Liver (tissue), 9 donors: ENCODE measurements around the gene LCORL. TPM values are rescaled to one million over a fixed set of nuclear protein-coding genes. Genes with fewer than 3 reads are reported as not detected.
A peak's percentile ranks its signal among the peaks of the same experiment; 100 is the strongest.

Experiments
- DNase-seq: peaks from one replicate; pipeline ENCODE4 v3.0.0-alpha.2; 2017; ENCODE audit warnings: low spot score
- H3K27ac ChIP-seq, 2 donors: one replicate each; pipeline ENCODE4 v1.7.0; 2013; ENCODE audit warnings: inconsistent platforms in 2 of 2, low read length in 2 of 2, control low read depth in 1 of 2, low read depth in 1 of 2, mild to moderate bottlenecking in 1 of 2
- H3K27me3 ChIP-seq, 4 donors: one replicate each; pipeline versions ENCODE4 v1.6.1 to v1.7.0; 2013; ENCODE audit warnings: low read length in 3 of 4, inconsistent platforms in 1 of 4, mild to moderate bottlenecking in 1 of 4, moderate library complexity in 1 of 4; ENCODE audit not compliant: control insufficient read depth in 4 of 4, insufficient read depth in 4 of 4
- H3K36me3 ChIP-seq, 4 donors: one replicate each; pipeline versions ENCODE4 v1.6.1 to v1.7.0; 2013; ENCODE audit warnings: low read length in 3 of 4, mild to moderate bottlenecking in 3 of 4, low read depth in 1 of 4, moderate library complexity in 1 of 4; ENCODE audit not compliant: control insufficient read depth in 4 of 4, insufficient read depth in 3 of 4
- H3K4me1 ChIP-seq, 4 donors: one replicate each; pipeline versions ENCODE4 v1.6.1 to v1.7.0; 2013; ENCODE audit warnings: low read length in 3 of 4, mild to moderate bottlenecking in 3 of 4, moderate library complexity in 1 of 4; ENCODE audit not compliant: control insufficient read depth in 4 of 4, insufficient read depth in 4 of 4
- H3K4me3 ChIP-seq, 3 donors: one replicate each; pipeline versions ENCODE4 v1.6.1 to v1.7.0; 2013; ENCODE audit warnings: low read length in 3 of 3, control low read depth in 1 of 3, low read depth in 1 of 3, mild to moderate bottlenecking in 1 of 3
- H3K9ac ChIP-seq, 2 donors: one replicate each; pipeline ENCODE4 v1.7.0; 2013; ENCODE audit warnings: low read length in 2 of 2, mild to moderate bottlenecking in 2 of 2, moderate library complexity in 2 of 2, control low read depth in 1 of 2, low read depth in 1 of 2
- H3K9me3 ChIP-seq, 4 donors: one replicate each; pipeline versions ENCODE4 v1.6.1 to v1.7.0; 2013; ENCODE audit warnings: low read length in 3 of 4; ENCODE audit not compliant: control insufficient read depth in 4 of 4
- FOXA1 ChIP-seq: IDR thresholded peaks from 2 replicates; pipeline ENCODE4 v1.6.1; 2016; ENCODE audit warnings: antibody characterized with exemption
- FOXA2 ChIP-seq: IDR thresholded peaks from 2 replicates; pipeline ENCODE4 v1.6.1; 2016; ENCODE audit warnings: antibody characterized with exemption
- HNF4A ChIP-seq, 2 donors: conservative IDR thresholded peaks; 2 replicates each; pipeline ENCODE4 v1.6.1; 2016; ENCODE audit warnings: antibody characterized with exemption in 2 of 2, mild to moderate bottlenecking in 2 of 2
- JUND ChIP-seq, 2 donors: IDR thresholded peaks; 2 replicates each; pipeline ENCODE4 v1.6.1; 2016; ENCODE audit warnings: antibody characterized with exemption in 2 of 2
- RXRA ChIP-seq, 2 donors: IDR thresholded peaks; 2 replicates each; pipeline ENCODE4 v1.6.1; 2017 to 2018; ENCODE audit warnings: antibody characterized with exemption in 2 of 2, mild to moderate bottlenecking in 1 of 2
- WGBS: extraction: QIAGEN DNeasy Blood & Tissue Kit; methylation state at CpG from one replicate; pipeline ENCODE4 v1.1.7; 2013; 5-methylcytosine and 5-hydroxymethylcytosine counted together
- polyA plus RNA-seq, 2 donors: library from polyadenylated mRNA; stranded (reverse) in 1 of 2; unstranded in 1 of 2; fragments of 200-250 nt in 1 of 2; fragments of >200 nt in 1 of 2; fragmentation: Nextera tagmentation in 1 of 2; extraction: Ambion mirVana in 1 of 2; gene quantifications; one replicate each; pipeline versions ENCODE4 v1.2.1 to v1.2.3, GENCODE V29; 2013 to 2015
- total RNA-seq, 2 donors: library from RNA; depleted of rRNA; stranded (reverse); fragments of >200 nt; gene quantifications; one replicate each; pipeline ENCODE4 v1.2.3, GENCODE V29; 2014
- TF ChIP-seq, protein P1 (sequence below): IDR thresholded peaks from 2 replicates; pipeline ENCODE4 v1.6.1; 2016; ENCODE audit warnings: antibody characterized with exemption, mild to moderate bottlenecking
- TF ChIP-seq, protein P2 (sequence below): IDR thresholded peaks from 2 replicates; pipeline ENCODE4 v1.6.1; 2016; ENCODE audit warnings: antibody characterized with exemption
- TF ChIP-seq, protein P3 (sequence below): fragments of 150-350 bp; IDR thresholded peaks from 2 replicates; pipeline ENCODE4 v1.5.1; 2017; ENCODE audit warnings: improper control_type of control experiment, low read depth, low read length; ENCODE audit not compliant: missing input control
- donor health status: healthy.
- donor health status: healthy.
- donor health status: healthy.
- donor health status: healthy.
- donor health status: healthy.

LCORL gene
- total and polyA plus RNA-seq, 4 donors = 2.1 to 12.0 (median 6.5) TPM

DNA sequence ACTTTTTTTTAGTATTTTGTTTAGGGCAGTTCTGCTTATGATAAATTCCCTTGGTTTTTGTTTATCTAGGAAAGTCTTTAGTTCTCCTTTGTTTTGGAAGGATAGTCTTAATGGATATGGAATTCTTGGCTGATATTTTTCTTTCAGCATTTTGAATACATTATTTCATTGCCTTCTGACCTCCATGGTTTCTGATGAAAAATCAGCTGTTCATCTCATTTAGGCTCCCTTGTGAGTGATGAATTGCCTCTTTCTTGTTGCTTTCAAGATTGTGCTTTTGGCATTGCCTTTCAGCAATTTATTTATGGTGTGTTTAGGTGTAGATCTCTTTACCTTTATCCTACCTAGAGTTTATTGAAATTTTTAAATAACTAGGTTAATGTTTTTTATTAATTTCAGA is 41.5 kb upstream of the LCORL start:
- DNase-seq = no peak
- Histone ChIP-seq H3K9ac (no peak overlapping the region), H3K9me3 (peaks cover 0 to 4% (median 2%) of the 10 kb centered on the region in 4 donors), H3K4me3 (no peak overlapping the region), H3K36me3 (no peaks in the 10 kb centered on the region), H3K27ac (no peak overlapping the region), H3K4me1 (no peaks in the 10 kb centered on the region), H3K27me3 (no peaks in the 10 kb centered on the region)
- TF ChIP-seq RXRA (IDR thresholded peaks at IDR 0.05) = no peak
- TF ChIP-seq, protein P1, sequence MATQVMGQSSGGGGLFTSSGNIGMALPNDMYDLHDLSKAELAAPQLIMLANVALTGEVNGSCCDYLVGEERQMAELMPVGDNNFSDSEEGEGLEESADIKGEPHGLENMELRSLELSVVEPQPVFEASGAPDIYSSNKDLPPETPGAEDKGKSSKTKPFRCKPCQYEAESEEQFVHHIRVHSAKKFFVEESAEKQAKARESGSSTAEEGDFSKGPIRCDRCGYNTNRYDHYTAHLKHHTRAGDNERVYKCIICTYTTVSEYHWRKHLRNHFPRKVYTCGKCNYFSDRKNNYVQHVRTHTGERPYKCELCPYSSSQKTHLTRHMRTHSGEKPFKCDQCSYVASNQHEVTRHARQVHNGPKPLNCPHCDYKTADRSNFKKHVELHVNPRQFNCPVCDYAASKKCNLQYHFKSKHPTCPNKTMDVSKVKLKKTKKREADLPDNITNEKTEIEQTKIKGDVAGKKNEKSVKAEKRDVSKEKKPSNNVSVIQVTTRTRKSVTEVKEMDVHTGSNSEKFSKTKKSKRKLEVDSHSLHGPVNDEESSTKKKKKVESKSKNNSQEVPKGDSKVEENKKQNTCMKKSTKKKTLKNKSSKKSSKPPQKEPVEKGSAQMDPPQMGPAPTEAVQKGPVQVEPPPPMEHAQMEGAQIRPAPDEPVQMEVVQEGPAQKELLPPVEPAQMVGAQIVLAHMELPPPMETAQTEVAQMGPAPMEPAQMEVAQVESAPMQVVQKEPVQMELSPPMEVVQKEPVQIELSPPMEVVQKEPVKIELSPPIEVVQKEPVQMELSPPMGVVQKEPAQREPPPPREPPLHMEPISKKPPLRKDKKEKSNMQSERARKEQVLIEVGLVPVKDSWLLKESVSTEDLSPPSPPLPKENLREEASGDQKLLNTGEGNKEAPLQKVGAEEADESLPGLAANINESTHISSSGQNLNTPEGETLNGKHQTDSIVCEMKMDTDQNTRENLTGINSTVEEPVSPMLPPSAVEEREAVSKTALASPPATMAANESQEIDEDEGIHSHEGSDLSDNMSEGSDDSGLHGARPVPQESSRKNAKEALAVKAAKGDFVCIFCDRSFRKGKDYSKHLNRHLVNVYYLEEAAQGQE = no peak
- TF ChIP-seq, protein P2, sequence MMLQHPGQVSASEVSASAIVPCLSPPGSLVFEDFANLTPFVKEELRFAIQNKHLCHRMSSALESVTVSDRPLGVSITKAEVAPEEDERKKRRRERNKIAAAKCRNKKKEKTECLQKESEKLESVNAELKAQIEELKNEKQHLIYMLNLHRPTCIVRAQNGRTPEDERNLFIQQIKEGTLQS = no peak

DNA sequence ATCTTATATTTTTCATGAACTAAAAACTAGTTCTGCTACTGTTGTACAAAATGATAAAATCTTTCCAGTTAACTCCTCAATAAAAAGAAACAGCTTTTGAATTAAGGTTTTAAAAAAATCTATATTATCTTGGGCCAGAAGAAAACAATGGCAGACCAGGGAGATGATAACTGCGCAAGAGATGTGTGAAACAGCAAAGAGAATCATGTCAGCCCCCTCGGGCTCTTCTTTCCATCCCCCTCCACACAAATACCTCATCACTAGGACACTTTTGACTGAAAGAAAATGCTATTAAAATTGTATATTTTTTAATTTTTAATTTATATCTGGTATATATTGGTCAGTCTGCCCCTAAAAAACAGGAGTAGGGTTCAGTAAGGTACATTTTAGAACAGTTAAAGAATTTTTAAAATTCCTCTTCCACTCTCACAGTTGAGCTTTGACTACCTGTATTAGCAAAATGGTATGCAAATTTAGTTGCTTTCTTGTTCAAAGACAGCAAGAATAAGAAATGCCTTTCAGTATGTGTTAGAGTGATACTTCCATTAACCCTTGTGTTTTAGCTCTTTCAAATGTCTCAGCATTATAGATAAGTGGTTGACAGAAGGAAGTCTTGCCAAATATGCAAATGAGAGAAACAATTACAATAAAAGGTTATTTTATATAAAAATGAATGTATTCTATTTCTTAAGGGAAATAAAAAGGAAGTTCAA is 36.4 kb upstream of the LCORL start:
- no peak overlapping the region for H3K27ac ChIP-seq
- no peak overlapping the region for H3K9ac ChIP-seq

DNA sequence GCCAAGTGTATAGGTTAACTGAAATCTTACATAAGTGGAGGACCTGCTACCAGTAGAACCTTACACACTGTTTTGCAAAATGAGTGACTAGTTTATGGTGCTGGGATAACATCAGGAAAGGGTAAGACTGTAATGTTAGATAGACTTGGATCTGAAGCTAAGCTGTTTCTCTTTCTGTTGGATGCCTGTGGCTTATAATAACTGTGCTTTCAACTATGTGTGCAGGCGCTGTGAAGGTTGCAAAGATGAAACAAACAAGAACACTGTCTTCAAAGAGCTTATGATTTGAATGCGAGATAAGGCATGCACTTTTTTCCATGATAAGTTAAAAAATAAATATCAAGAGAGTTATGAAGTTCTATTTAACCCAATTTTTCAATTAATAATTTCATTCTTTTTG is 34.5 kb upstream of the LCORL start:
- H3K9me3 ChIP-seq = no peaks in the 10 kb centered on the region
- no peak overlapping the region for H3K9ac ChIP-seq
- H3K4me1 ChIP-seq = no peaks in the 10 kb centered on the region
- TF ChIP-seq JUND (IDR thresholded peaks at IDR 0.05) (no peak), FOXA1 (no peak), HNF4A (conservative IDR thresholded peaks at IDR 0.05) (no peak)
- TF ChIP-seq, protein P3, sequence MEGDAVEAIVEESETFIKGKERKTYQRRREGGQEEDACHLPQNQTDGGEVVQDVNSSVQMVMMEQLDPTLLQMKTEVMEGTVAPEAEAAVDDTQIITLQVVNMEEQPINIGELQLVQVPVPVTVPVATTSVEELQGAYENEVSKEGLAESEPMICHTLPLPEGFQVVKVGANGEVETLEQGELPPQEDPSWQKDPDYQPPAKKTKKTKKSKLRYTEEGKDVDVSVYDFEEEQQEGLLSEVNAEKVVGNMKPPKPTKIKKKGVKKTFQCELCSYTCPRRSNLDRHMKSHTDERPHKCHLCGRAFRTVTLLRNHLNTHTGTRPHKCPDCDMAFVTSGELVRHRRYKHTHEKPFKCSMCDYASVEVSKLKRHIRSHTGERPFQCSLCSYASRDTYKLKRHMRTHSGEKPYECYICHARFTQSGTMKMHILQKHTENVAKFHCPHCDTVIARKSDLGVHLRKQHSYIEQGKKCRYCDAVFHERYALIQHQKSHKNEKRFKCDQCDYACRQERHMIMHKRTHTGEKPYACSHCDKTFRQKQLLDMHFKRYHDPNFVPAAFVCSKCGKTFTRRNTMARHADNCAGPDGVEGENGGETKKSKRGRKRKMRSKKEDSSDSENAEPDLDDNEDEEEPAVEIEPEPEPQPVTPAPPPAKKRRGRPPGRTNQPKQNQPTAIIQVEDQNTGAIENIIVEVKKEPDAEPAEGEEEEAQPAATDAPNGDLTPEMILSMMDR = no peak
- no peak overlapping the region for H3K27ac ChIP-seq
- 91% methylated on average over 2 of the region's 2 CpGs for WGBS
- DNase-seq = no peak
- no peaks in the 10 kb centered on the region for H3K36me3 ChIP-seq
- no peaks in the 10 kb centered on the region for H3K27me3 ChIP-seq
- no peak overlapping the region for H3K4me3 ChIP-seq

More for the DNA sequence above, 36.4 kb upstream of the LCORL start:
- Histone ChIP-seq H3K36me3 (no peaks in the 10 kb centered on the region), H3K27me3 (no peaks in the 10 kb centered on the region), H3K9me3 (no peaks in the 10 kb centered on the region), H3K4me1 (no peaks in the 10 kb centered on the region), H3K4me3 (peak overlapping the region in 1 of 3 donors; percentile 34)
- no peak for DNase-seq
- WGBS = 72% methylated on average over 2 of the region's 2 CpGs
- no peak for TF ChIP-seq FOXA2
